ENCODE measurements around the gene GLYAT. TPM values are rescaled to one million over a fixed set of nuclear protein-coding genes. Genes with fewer than 3 reads are reported as not detected.

The GLYAT gene
- total RNA-seq, 1 donor from 2014 or later: not detected

GRCh38 chr11:58762284-58763119 is 30.8 kb upstream of the GLYAT start:
- Mint-ChIP-seq H3K27me3 (ENCODE audit: low read depth) (peaks cover 16% of the 10 kb centered on the region), H3K36me3 (ENCODE audit: low read depth) (no peaks in the 10 kb centered on the region), H3K4me3 (ENCODE audit: unreplicated experiment) (no peak overlapping the region), H3K9me3 (ENCODE audit: low read depth) (no peaks in the 10 kb centered on the region), H3K4me1 (ENCODE audit: low read depth) (no peaks in the 10 kb centered on the region), H3K27ac (ENCODE audit: unreplicated experiment) (no peak overlapping the region)
- TF ChIP-seq, protein P1, sequence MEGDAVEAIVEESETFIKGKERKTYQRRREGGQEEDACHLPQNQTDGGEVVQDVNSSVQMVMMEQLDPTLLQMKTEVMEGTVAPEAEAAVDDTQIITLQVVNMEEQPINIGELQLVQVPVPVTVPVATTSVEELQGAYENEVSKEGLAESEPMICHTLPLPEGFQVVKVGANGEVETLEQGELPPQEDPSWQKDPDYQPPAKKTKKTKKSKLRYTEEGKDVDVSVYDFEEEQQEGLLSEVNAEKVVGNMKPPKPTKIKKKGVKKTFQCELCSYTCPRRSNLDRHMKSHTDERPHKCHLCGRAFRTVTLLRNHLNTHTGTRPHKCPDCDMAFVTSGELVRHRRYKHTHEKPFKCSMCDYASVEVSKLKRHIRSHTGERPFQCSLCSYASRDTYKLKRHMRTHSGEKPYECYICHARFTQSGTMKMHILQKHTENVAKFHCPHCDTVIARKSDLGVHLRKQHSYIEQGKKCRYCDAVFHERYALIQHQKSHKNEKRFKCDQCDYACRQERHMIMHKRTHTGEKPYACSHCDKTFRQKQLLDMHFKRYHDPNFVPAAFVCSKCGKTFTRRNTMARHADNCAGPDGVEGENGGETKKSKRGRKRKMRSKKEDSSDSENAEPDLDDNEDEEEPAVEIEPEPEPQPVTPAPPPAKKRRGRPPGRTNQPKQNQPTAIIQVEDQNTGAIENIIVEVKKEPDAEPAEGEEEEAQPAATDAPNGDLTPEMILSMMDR (IDR thresholded peaks at IDR 0.05): no peak
- no peak for DNase-seq (ENCODE audit: low spot score)

DNA sequence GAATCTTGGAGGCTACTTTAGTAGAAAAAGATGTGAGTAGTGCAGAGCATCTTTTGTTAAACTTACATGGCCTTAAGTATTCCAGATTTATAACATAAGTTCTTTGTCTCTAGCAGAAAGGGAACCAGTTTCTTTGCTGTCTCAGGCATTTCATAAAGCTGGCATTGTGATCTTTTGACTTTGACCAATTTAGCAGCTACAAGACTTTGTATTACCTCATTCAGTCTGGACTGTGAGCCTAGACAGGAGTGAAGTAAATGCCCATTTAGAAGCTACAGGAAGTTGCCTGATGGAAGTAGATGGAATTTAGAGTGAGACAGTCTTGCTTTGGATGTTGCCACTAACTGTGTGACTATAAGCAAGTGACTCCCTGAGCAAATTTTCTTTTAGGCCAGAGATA is 25.7 kb upstream of the GLYAT start:
- no peaks in the 10 kb centered on the region for H3K4me1 Mint-ChIP-seq (ENCODE audit: low read depth)
- no peak overlapping the region for H3K27ac Mint-ChIP-seq (ENCODE audit: unreplicated experiment)
- H3K9me3 Mint-ChIP-seq (ENCODE audit: low read depth): no peaks in the 10 kb centered on the region
- no peak for DNase-seq (ENCODE audit: low spot score)
- peaks cover 11% of the 10 kb centered on the region for H3K27me3 Mint-ChIP-seq (ENCODE audit: low read depth)
- TF ChIP-seq, protein P1 (IDR thresholded peaks at IDR 0.05): no peak
- H3K4me3 Mint-ChIP-seq (ENCODE audit: unreplicated experiment): no peak overlapping the region
- no peaks in the 10 kb centered on the region for H3K36me3 Mint-ChIP-seq (ENCODE audit: low read depth)

- peaks cover 11% of the 10 kb centered on the region for H3K9me3 Mint-ChIP-seq (ENCODE audit: low read depth)
- no peaks in the 10 kb centered on the region for H3K4me1 Mint-ChIP-seq (ENCODE audit: low read depth)
- H3K4me3 Mint-ChIP-seq (ENCODE audit: unreplicated experiment): no peak overlapping the region
- no peak for DNase-seq (ENCODE audit: low spot score)
- peaks cover 6% of the 10 kb centered on the region for H3K27me3 Mint-ChIP-seq (ENCODE audit: low read depth)
- no peak overlapping the region for H3K27ac Mint-ChIP-seq (ENCODE audit: unreplicated experiment)
- TF ChIP-seq, protein P1 (IDR thresholded peaks at IDR 0.05): no peak
- no peaks in the 10 kb centered on the region for H3K36me3 Mint-ChIP-seq (ENCODE audit: low read depth)
Measured at GRCh38 chr11:58745705-58746364, 14.1 kb upstream of the GLYAT start.

GRCh38 chr11:58744988-58745704 is 13.4 kb upstream of the GLYAT start:
- no peaks in the 10 kb centered on the region for H3K4me1 Mint-ChIP-seq (ENCODE audit: low read depth)
- TF ChIP-seq, protein P1 (IDR thresholded peaks at IDR 0.05): no peak
- DNase-seq (ENCODE audit: low spot score): no peak
- H3K4me3 Mint-ChIP-seq (ENCODE audit: unreplicated experiment): no peak overlapping the region
- peaks cover 6% of the 10 kb centered on the region for H3K27me3 Mint-ChIP-seq (ENCODE audit: low read depth)
- no peak overlapping the region for H3K27ac Mint-ChIP-seq (ENCODE audit: unreplicated experiment)
- H3K36me3 Mint-ChIP-seq (ENCODE audit: low read depth): no peaks in the 10 kb centered on the region
- peaks cover 13% of the 10 kb centered on the region for H3K9me3 Mint-ChIP-seq (ENCODE audit: low read depth)
